H9 (cell line): Measurements from ENCODE around the gene SETD4. TPM values are rescaled to one million over a fixed set of nuclear protein-coding genes. Genes with fewer than 3 reads are reported as not detected.

Experiments used
- DNase-seq: peaks from one replicate; pipeline ENCODE4 v3.0.0-alpha.2; 2017
- H2AFZ ChIP-seq: one replicate; pipeline ENCODE4 v1.6.1; 2013; ENCODE audit warnings: mild to moderate bottlenecking, low read length, control low read depth, moderate library complexity
- H2AK5ac ChIP-seq: 2 replicates; pipeline ENCODE4 v1.6.1; 2013; ENCODE audit warnings: low read length, control low read depth, mixed read lengths; ENCODE audit not compliant: insufficient read length
- H2BK120ac ChIP-seq: one replicate; pipeline ENCODE4 v1.6.1; 2013; ENCODE audit warnings: low read depth, mild to moderate bottlenecking, low read length, control low read depth, inconsistent platforms; ENCODE audit not compliant: poor library complexity, severe bottlenecking
- H2BK12ac ChIP-seq: 2 replicates; pipeline ENCODE4 v1.6.1; 2013; ENCODE audit warnings: low read length, control low read depth, mixed read lengths, low read depth; ENCODE audit not compliant: insufficient read length
- H2BK15ac ChIP-seq: 2 replicates; pipeline ENCODE4 v1.6.1; 2013; ENCODE audit warnings: low read depth, low read length, control low read depth
- H2BK20ac ChIP-seq: one replicate; pipeline ENCODE4 v1.6.1; 2013; ENCODE audit warnings: low read depth, mild to moderate bottlenecking, low read length, control low read depth, inconsistent platforms; ENCODE audit not compliant: poor library complexity, severe bottlenecking
- H2BK5ac ChIP-seq: 2 replicates; pipeline ENCODE4 v1.6.1; 2013; ENCODE audit warnings: low read length, control low read depth, mixed read lengths; ENCODE audit not compliant: insufficient read length
- H3K14ac ChIP-seq: 2 replicates; pipeline ENCODE4 v1.6.1; 2013; ENCODE audit warnings: low read length, control low read depth; ENCODE audit not compliant: insufficient read depth
- H3K18ac ChIP-seq: 2 replicates; pipeline ENCODE4 v1.6.1; 2013; ENCODE audit warnings: low read depth, mild to moderate bottlenecking, mixed read lengths, low read length, control low read depth; ENCODE audit not compliant: insufficient read length
- H3K23ac ChIP-seq: 2 replicates; pipeline ENCODE4 v1.6.1; 2013; ENCODE audit warnings: low read length, control low read depth, mixed read lengths, low read depth; ENCODE audit not compliant: insufficient read length
- H3K23me2 ChIP-seq: 2 replicates; pipeline ENCODE4 v1.6.1; 2013; ENCODE audit warnings: low read depth, mild to moderate bottlenecking, mixed read lengths, low read length, control low read depth; ENCODE audit not compliant: insufficient read length, poor library complexity, severe bottlenecking
- H3K27ac ChIP-seq: 2 replicates; pipeline ENCODE4 v1.5.1; 2013; ENCODE audit warnings: low read length, control low read depth, mixed read lengths, low read depth; ENCODE audit not compliant: insufficient read length
- H3K27me3 ChIP-seq: 2 replicates; pipeline ENCODE4 v1.6.1; 2013; ENCODE audit warnings: low read length, control low read depth, inconsistent platforms; ENCODE audit not compliant: insufficient read depth
- H3K4ac ChIP-seq: 2 replicates; pipeline ENCODE4 v1.6.1; 2013; ENCODE audit warnings: low read depth, mild to moderate bottlenecking, control low read depth, inconsistent platforms, low read length, moderate library complexity
- H3K4me1 ChIP-seq: 2 replicates; pipeline ENCODE4 v1.6.1; 2013; ENCODE audit warnings: low read length, control low read depth, inconsistent platforms; ENCODE audit not compliant: insufficient read depth
- H3K4me2 ChIP-seq: 2 replicates; pipeline ENCODE4 v1.6.1; 2013; ENCODE audit warnings: low read length, control low read depth, mixed read lengths; ENCODE audit not compliant: insufficient read length, insufficient read depth
- H3K56ac ChIP-seq: 2 replicates; pipeline ENCODE4 v1.6.1; 2013; ENCODE audit warnings: low read depth, mild to moderate bottlenecking, mixed read lengths, low read length, control low read depth; ENCODE audit not compliant: insufficient read length
- H3K79me1 ChIP-seq: 2 replicates; pipeline ENCODE4 v1.6.1; 2013; ENCODE audit warnings: low read depth, mild to moderate bottlenecking, moderate library complexity, low read length, control low read depth, inconsistent platforms; ENCODE audit not compliant: insufficient read depth, poor library complexity, severe bottlenecking
- H3K79me2 ChIP-seq: 2 replicates; pipeline ENCODE4 v1.6.1; 2013; ENCODE audit warnings: low read length, control low read depth, inconsistent platforms; ENCODE audit not compliant: insufficient read depth
- H3K9ac ChIP-seq: 2 replicates; pipeline ENCODE4 v1.6.1; 2013; ENCODE audit warnings: low read length, control low read depth, mixed read lengths; ENCODE audit not compliant: insufficient read length; ENCODE audit errors: extremely low read depth
- H3K9me3 ChIP-seq: one replicate; pipeline ENCODE4 v1.6.1; 2013; ENCODE audit warnings: low read depth, low read length, inconsistent platforms; ENCODE audit not compliant: control insufficient read depth
- H3T11ph ChIP-seq: one replicate; pipeline ENCODE4 v1.6.1; 2013; ENCODE audit warnings: mild to moderate bottlenecking, low read length, control low read depth, inconsistent platforms
- H4K20me1 ChIP-seq: one replicate; pipeline ENCODE4 v1.6.1; 2013; ENCODE audit not compliant: control insufficient read depth, insufficient read length, insufficient read depth
- H4K5ac ChIP-seq: 2 replicates; pipeline ENCODE4 v1.6.1; 2013; ENCODE audit warnings: low read depth, mild to moderate bottlenecking, mixed read lengths, low read length, control low read depth; ENCODE audit not compliant: insufficient read length
- H4K8ac ChIP-seq: replicated peaks from 2 replicates; pipeline ENCODE4 v1.6.1; 2013; ENCODE audit warnings: low read length, control low read depth, mixed read lengths, low read depth; ENCODE audit not compliant: insufficient read length
- H4K91ac ChIP-seq: 2 replicates; pipeline ENCODE4 v1.6.1; 2013; ENCODE audit warnings: low read depth, mild to moderate bottlenecking, moderate library complexity, mixed read lengths, low read length, control low read depth; ENCODE audit not compliant: insufficient read length
- H3K27ac Mint-ChIP-seq, 3 experiments: 2 replicates in 2 of 3; 3 replicates in 1 of 3; pipeline ENCODE4 v1.8.0; 2020 to 2021; ENCODE audit warnings: mixed read lengths in 3 of 3, mild to moderate bottlenecking in 1 of 3, moderate library complexity in 1 of 3
- H3K27me3 Mint-ChIP-seq: 2 replicates; pipeline ENCODE4 v1.8.0; 2021; ENCODE audit warnings: low read depth, mild to moderate bottlenecking, moderate library complexity, mixed read lengths
- H3K36me3 Mint-ChIP-seq, 3 experiments: 2 replicates in 2 of 3; 3 replicates in 1 of 3; pipeline ENCODE4 v1.8.0; 2020 to 2021; ENCODE audit warnings: low read depth in 3 of 3, mixed read lengths in 3 of 3; ENCODE audit not compliant: insufficient read depth in 1 of 3
- H3K4me1 Mint-ChIP-seq, 2 experiments: 2 replicates each; pipeline ENCODE4 v1.8.0; 2020; ENCODE audit warnings: mixed read lengths in 2 of 2
- H3K4me3 Mint-ChIP-seq, 2 experiments: 2 replicates in 1 of 2; 3 replicates in 1 of 2; pipeline ENCODE4 v1.8.0; 2020 to 2021; ENCODE audit warnings: mild to moderate bottlenecking in 2 of 2, mixed read lengths in 2 of 2, moderate library complexity in 1 of 2
- H3K9me3 Mint-ChIP-seq, 2 experiments: 2 replicates in 1 of 2; 3 replicates in 1 of 2; pipeline ENCODE4 v1.8.0; 2020; ENCODE audit warnings: mild to moderate bottlenecking in 2 of 2, mixed read lengths in 2 of 2, moderate library complexity in 1 of 2
- CTCF ChIP-seq: fragments of 200-600 bp; sonication (generic); conservative IDR thresholded peaks from 3 replicates; pipeline ENCODE4 v1.8.0; 2021; ENCODE audit warnings: antibody characterized with exemption, mild to moderate bottlenecking
- WGBS: extraction: QIAGEN DNeasy Blood & Tissue Kit; methylation state at CpG from one replicate; pipeline ENCODE4 v1.1.7; 2013; ENCODE audit warnings: missing lambda C conversion rate, low lambda C conversion rate, mixed read lengths; ENCODE audit not compliant: insufficient read length; ENCODE audit errors: extremely low coverage; 5-methylcytosine and 5-hydroxymethylcytosine counted together
- long read RNA-seq: library from polyadenylated mRNA; unstranded; transcript quantifications from one replicate; pipeline ENCODE4 v2.0.0, GENCODE V29; 2020
- total RNA-seq: library from RNA; stranded (reverse); gene quantifications from 2 replicates; pipeline ENCODE4 v1.2.1, GENCODE V29; 2021

Gene SETD4
- 49.9 and 52.5 TPM in 2 replicates for total RNA-seq
- long read RNA-seq, transcript SETD4-201 (12 exons, 3,015 nt), result major isoform, 26 of 263 reads
- long read RNA-seq, partial matches to known transcripts, result 148 of 263 reads
- long read RNA-seq, other reads (novel, unspliced or antisense), result 85 of 263 reads

DNA sequence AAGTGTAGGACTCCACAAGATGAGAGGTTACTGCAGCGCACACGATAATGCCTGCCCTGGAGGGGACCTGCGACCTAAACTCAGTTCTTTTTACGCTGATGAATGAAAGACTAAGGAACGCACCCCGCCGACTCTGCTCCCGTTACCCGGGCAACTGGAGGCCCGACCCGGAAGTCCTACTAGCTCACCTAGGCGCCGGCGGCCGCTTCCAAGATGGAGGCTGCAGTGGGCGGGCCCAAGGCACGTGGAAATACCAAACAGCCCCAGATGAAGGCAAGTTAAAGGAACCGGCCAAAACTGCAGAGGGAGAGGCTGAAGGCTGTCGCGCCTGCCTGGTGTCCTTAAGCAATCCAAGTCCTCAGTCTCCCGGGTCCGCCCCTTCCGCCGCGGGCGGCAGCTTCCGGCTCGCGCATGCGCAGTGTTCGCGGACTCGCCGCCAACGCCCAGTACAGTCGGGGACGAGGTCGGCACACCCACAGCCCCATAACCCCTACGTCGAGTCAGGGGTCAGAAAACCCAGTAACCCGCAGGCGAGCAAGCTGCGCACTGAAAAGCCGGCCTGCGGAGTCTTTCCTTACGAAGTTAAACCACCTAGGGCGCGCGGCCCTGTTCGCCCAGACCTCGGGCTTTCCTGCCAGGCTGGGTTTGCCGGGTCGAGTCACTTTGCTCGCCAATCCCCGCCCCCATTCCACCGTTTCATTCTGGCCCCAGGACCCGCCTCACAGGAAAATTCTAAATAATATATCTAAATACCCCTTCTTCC is at the start of gene SETD4:
SETD4 (minus strand) TSS at position 368 of the 763 bp plus-strand sequence. CDS start 1,638 bp downstream, outside the sequence.
- Histone ChIP-seq H3K4me2 (peak within 1 kb of the TSS; percentile 84), H4K8ac (no peak within 1 kb of the TSS), H3K27ac (peak within 1 kb of the TSS; percentile 73), H3K56ac (no peak within 1 kb of the TSS), H3K9me3 (no peaks in the 10 kb centered on the region), H2BK15ac (no peak within 1 kb of the TSS), H3K79me1 (no peaks in the 10 kb centered on the region), H3K4ac (no peak within 1 kb of the TSS), H2BK12ac (no peak within 1 kb of the TSS), H3K9ac (peak within 1 kb of the TSS; percentile 63), H4K20me1 (no peaks in the 10 kb centered on the region), H2BK120ac (peak within 1 kb of the TSS; percentile 53), H3K23me2 (peaks cover 7% of the 10 kb centered on the region), H2BK20ac (no peak within 1 kb of the TSS), H3K14ac (peak within 1 kb of the TSS; percentile 76), H3K4me1 (0 out of 2 replicates have a peak, but pooled peaks cover 3% of the 10 kb centered on the region), H2AK5ac (no peak within 1 kb of the TSS), H2BK5ac (no peak within 1 kb of the TSS), H3K27me3 (no peaks in the 10 kb centered on the region), H2AFZ (no peak within 1 kb of the TSS), H3K18ac (peak within 1 kb of the TSS; percentile 85), H3T11ph (no peak within 1 kb of the TSS), H4K91ac (no peak within 1 kb of the TSS), H4K5ac (no peak within 1 kb of the TSS), H3K79me2 (peaks cover 4% of the 10 kb centered on the region; the same call in 1 of the 2 replicates), H3K23ac (no peak within 1 kb of the TSS)
- peak within 1 kb of the TSS; percentile 87 to 97 (median 95) for H3K27ac Mint-ChIP-seq
- peaks cover 30 to 35% (median 34%) of the 10 kb centered on the region in 3 experiments; a peak in 6 of 7 replicates for H3K36me3 Mint-ChIP-seq
- DNase-seq, result peak; percentile 94
- H3K4me1 Mint-ChIP-seq, result peaks cover 20 to 25% of the 10 kb centered on the region in 2 experiments
- TF ChIP-seq CTCF, result no peak
- H3K4me3 Mint-ChIP-seq, result peak within 1 kb of the TSS; percentile 90 to 94
- H3K9me3 Mint-ChIP-seq, result no peaks in the 10 kb centered on the region; a peak in 1 of 5 replicates
- no CpG with 5 or more reads among the region's 57 CpGs for WGBS
- H3K27me3 Mint-ChIP-seq, result no peaks in the 10 kb centered on the region; the same call in 1 of the 2 replicates
